C1 segment of cervical spinal cord (tissue), 14 donors: ENCODE results near the gene OR1L8.
"Not testable (repeated sequence)": the region's sequence is repeated elsewhere in the genome, so short reads cannot be mapped to it uniquely, and the experiment has no call there.

Experiments used
- DNase-seq, 14 donors: peaks; one replicate each; lab custom pipeline; 2025; lab: John Stamatoyannopoulos, UW

OR1L8 gene, protein sequence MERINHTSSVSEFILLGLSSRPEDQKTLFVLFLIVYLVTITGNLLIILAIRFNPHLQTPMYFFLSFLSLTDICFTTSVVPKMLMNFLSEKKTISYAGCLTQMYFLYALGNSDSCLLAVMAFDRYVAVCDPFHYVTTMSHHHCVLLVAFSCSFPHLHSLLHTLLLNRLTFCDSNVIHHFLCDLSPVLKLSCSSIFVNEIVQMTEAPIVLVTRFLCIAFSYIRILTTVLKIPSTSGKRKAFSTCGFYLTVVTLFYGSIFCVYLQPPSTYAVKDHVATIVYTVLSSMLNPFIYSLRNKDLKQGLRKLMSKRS

DNA sequence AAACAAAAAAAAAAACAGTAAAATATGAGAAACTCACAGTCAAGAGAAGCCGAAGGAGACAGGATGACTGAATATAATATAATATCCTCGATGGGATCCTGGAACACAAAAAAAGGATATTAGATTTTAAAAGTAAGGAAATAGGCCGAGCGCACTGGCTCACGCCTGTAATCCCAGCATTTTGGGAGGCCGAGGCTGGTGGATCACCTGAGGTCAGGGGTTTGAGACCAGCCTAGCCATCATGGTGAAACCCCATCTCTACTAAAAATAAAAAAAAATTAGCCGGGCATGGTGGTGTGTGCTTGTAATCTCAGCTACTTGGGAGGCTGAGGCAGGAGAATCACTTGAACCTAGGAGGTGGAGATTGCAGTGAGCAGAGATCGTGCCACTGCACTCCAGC, at the start of gene OR1L8:
Gene OR1L8, minus strand, starts transcription at position 101 of the 400 bp plus-strand sequence. CDS start 14,907 bp downstream, outside the sequence.
- DNase-seq, result not testable (repeated sequence)

DNA sequence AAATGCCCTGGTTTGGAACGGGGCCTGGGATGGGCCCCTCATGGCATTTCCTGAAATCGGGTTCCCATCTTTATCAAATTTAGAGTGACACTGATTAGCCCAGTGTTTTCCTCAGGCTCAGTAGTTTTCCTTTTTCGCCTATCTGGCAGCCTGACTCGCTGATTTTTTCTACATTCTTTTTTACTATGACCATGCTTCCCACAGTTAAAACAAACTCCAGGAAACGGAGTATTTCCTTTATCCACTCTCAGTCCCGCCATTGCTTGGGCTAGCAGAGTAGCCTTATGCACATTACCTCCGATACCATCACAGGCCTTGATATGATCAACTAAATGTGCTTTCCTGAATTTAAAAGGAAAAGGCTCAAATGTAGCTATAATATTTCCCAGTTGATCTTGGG, 36.8 kb upstream of the OR1L8 start:
- DNase-seq, result no peak

DNA sequence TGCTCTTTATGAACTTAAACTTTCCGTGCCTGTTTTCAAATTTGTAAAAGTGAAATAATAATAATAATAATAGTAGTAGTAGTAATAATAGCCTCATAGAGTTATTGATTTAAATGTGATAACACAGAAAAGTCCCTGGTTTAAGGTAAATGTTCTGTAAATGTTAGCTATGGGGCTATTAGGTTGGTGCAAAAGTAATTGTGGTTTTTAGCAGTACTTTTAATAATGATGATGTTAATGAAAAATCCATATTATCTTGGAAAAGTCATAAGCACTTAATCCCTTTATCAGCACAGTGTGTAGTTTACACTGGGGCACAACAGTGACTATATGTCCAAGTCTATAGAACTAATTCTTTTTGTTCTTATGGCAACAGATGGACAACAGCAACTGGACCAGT, 31.2 kb upstream of the OR1L8 start, which contains the start of gene OR1Q1:
Gene OR1Q1, plus strand, starts transcription at position 377 of the 400 bp plus-strand sequence. Its CDS starts 0 bp downstream, at position 377.
- DNase-seq, result no peak

DNA sequence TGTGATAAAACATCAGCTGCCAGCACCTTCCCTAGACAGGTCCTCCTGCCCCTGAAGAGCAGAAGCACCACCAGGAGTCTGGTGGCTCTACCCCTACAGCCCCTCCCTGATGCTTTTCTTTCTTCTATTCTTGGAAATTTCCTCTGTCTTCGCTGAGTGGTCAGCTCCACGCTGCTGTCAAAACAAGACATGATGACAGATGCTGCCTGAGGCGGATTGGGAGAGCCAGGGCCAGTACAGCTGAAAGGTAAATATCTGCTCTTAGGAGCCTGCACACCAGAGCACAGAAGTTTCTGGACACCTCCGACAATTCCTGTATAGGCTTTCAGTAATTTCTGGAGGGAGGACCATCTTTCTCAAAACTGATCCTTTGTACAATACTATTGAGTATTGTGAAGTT, 26.6 kb upstream of the OR1L8 start:
- DNase-seq, result no peak

DNA sequence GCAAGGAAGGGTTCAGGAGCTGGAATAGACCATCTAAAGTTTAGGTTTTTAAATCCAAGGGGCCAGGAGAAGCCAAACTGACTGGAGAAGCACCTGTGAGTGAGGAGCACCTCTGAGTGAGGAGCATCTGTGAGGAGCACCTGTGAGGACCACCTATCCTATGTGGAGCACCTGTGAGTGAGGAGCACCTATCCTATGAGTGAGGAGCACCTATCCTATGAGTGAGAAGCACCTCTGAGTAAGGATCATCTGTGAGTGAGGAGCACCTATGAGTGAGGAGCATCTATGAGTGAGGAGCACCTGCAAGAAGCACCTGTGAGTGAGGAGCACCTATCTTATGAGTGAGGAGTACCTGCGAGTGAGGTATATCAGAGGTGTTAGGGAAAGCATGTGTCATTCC, 23.4 kb upstream of the OR1L8 start:
- no peak for DNase-seq

DNA sequence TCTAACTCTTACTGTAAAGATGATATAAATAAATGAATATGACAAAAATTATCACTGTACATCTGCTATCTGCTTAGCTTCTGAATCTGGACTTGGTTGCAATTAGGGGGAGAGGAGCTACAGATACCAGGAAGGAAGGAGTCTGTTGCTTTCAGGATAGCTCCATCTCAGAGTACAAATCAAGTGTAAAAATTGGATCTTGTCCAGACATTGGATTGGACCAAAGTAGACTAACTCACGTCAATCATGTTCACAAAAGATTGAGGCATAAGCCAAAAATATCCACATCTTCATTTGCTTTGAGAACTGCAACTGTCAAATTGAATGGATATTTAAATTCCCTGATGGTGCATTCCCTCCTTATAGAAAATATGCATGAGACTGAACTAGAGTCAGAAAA, 22.5 kb upstream of the OR1L8 start:
- DNase-seq, result no peak

DNA sequence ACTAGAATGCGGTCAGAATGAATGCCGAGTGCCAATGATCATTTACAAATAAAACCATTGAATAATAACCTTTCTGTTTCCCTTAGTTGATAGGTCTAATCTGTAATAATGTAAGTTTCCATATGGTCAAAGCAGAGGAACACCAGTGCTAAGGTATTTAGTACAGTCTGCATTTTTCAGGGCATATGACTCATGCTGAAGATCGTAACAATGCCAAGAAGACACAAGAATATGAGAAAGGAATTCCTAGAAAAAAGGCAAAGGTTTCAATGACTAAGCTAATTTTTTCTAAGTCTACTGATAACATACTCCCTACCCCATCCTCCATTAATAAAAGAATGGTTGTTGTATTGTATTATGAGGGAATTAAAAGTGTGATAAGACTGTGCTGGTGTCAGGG, 2.8 kb downstream of the OR1L8 start:
- no peak for DNase-seq

DNA sequence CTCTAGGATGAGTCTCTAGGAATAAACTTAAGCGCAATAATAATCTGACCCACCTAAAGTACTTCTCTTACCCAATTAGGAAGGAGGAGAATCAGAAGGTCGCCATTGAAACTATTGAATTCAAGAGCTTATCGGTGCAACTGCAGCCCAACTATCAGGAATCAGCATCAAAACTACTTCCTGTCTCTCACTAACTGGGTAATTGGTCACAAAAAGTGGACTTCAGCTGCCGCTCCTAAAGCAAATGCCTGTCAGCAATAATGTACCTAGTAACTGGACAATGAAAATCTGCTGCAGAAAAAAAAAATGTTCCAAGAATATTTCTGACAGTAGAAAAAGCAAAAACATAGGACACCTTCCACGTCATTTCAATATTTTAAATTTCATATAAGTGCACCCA, 3.3 kb downstream of the OR1L8 start:
- no peak for DNase-seq

DNA sequence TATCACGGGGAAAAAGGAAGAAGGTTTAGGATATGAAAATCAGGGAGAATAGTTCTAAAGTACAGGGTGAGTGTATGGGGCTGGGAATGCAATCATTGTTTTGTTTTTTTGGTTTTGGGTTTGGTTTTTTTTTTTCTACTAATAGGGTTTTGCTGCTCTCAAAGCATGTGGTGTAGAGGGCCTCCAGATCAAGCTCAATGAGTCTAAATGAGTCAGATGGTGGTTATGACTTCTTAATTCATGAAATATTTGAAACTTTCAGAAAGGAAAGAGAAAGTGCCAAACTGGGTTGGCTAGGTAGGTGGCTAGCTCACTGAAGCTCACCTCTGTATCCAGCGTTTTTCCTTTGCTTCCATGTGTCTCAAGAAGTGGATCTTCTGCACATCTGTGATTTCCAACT, 10.7 kb downstream of the OR1L8 start:
- no peak for DNase-seq

DNA sequence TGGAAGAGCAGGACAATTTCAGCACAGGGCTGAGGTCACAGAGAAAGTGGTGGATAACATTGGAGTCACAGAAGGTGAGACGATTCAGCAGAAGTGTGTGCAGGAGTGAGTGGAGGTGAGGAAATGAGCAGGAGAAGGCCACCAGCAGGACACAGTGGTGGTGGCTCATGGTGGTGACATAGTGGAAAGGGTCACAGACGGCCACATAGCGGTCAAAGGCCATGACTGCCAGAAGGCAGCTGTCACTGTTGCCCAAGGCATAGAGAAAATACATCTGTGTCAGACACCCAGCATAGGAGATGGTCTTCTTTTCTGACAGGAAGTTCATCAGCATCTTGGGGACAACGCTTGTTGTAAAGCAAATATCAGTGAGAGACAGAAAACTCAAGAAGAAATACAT, 15.3 kb downstream of the OR1L8 start:
- DNase-seq, result no peak

DNA sequence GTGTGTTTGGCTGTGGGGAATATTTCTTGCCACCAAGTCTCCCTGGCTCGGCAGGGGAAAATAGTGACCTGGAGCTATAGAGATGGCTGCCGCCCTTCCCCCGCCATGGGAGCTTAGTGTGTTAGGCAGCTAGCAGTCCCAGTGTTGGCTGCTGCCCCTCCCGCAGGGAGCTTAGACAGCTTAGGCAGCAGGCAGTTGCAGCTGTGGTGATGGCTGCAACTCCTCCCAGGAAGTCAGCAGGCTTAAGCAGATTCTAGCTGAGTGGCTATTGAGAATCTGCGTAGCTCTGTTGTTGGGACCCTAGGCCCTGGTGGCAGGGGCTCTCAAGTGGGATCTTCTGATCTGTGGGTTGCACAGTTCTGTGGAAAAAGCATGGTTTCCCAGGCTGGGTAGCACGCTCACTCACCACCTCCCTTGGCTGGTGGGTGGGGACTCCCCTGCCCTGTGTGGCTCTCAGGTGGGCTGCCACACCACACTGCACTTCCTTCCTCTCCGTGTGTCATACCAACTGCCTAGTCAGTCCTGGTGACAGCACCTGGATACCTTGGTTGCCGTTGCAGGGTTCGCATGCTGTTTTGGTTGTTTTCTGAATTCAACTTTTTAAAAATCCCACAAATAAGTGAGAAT, 20.9 kb downstream of the OR1L8 start:
- no peak for DNase-seq

DNA sequence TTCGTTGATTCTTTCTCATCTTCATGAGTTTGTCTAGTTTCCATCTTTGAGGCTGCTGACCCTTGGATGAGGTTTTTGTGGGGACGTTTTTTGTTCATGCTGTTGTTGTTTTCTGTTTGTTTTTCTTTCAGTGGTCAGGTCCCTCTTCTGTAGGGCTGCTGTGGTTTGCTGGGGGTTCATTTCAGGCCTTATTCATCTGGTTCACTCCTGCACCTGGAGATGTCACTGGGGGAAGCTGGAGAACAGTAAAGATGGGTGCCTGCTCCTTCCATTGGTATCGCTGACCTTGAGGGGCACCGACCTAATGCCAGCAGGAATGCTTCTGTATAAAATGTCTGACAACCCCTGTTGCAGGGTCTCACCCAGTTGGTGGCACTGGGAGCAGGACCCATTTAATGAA, 21.7 kb downstream of the OR1L8 start:
- DNase-seq, result no peak

DNA sequence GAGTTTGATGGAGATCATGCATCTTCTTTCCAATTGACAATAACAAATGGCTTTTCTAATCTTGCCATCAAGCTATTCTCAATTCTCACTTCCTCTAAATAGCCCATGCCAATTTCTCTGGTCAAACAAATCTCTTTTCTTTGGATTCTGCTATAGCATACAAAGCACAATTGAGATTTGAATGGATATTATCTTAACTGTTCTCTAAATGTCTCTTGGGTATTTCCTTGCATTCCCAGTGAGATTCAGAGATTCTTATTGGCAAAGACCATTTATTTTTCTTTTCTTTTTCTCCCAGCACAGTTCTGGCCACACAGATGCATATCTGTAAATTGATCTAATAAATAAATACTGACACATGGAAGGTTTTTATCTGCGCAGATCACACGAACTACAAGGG, 30.4 kb downstream of the OR1L8 start, which contains the start of gene OR1N2:
Gene OR1N2, plus strand, starts transcription at position 301 of the 400 bp plus-strand sequence. CDS start 100 bp downstream, outside the sequence.
- no peak for DNase-seq

DNA sequence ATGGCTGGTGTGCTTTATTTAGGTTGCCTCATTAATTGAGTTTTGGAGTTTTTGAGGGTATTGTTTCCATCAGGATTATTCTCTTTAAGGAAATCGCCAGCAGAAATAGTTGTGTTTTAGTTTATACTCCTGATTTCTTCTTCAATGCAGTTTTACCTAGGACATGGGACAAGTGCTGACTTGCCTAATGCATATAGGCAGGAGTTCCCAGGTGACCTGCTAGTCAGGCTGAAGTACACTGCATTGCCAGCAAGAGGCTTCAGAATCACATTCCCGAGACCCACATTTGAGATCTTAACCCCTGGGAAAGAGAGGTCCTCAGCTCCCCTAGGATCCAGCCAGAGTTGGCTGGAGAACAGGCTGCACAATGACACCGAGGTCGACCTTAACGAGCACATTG, 31.8 kb downstream of the OR1L8 start:
- DNase-seq, result no peak

DNA sequence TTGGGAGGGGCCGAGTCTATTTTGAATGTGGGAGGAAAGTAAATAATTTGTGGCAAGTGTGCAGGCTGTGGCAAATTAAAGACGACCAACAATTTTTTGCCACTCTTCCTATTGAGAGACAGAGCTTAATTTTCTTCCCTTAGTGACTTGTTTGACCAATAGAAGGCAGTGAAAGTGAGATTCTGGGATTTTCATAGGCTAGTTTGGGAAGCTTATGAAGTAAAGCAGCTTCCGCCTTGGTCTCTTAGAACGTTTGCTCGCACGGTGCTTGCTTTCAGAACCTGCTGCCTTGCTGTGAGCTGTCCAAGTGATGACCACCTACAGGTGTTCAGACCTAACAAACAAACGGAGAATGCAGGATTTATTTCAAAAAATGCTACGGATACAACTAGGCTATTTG, 37.0 kb downstream of the OR1L8 start:
- DNase-seq, result no peak

DNA sequence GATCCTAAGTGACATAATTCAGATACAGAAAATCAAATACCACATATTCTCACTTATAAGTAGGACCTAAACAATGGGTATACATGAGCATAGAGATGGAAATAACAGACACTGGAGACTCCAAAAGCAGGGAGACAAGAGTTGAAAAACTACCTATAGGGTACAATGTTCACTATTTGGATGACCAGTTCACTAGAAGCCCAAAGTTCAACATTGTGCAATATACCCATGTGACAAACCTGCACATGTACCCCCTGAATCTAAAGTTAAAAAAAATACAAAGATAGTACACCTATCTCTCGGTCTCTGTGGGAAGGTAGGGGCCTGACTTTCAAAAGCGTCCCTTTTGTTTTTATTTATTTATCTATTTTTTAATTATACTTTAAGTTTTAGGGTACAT, 44.4 kb downstream of the OR1L8 start:
- no peak for DNase-seq

DNA sequence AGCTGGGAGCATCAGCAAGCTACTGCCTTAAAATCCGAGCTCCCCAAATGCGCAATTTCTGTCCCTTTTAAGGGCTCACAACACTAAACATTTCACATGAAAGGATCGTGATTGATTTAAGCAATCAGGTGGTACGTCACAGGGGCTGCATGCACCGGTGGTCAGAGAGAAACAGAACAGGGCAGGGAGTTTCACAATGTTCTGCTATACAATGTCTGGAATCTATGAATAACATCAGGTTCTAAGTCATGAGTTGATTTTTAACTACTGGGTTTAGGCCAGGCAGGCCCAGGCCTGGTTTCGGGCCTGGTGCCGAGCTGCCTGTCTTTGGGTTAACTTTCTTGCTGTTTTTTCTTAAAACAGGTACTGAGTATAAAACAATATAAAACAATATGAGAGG, 46.1 kb downstream of the OR1L8 start:
- DNase-seq, result not testable (repeated sequence)

DNA sequence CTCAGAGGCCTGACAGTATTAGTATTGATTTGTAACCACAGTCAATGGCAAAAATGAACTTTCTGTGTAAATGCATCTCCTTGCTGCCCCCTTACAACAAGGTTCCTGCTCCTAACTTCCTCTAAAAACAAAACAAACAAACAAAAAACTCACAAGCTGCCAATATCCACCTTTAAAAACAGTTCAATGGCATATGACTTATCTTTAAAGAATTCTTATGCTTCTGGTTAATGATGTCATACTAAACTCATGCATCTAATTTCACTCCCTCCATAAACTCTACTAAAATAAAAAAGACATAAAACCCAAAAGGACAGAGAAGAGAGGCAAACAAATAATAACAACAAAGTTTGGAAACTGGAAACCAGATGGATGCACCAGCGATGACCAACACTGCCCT, 47.0 kb downstream of the OR1L8 start:
- no peak for DNase-seq

DNA sequence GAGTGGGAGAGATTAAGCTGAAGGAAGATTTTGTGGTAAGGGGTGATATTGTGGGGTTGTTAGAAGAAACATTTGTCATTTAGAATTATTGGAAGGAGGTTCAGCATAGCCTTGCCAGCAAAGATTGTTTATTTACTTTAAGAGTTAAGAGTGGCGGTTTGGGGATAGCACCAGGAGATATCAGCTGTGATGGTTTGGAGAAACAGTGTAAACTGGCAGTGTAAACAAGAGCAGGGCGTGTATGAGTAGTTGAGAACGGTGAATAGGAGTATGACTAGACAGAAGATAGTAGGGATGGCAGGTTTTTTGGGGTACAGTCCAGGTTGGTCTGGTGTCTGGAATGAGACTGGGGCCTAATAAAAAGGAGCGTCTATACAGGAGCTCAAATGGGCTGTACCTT, 52.0 kb downstream of the OR1L8 start:
- DNase-seq, result not testable (repeated sequence)

DNA sequence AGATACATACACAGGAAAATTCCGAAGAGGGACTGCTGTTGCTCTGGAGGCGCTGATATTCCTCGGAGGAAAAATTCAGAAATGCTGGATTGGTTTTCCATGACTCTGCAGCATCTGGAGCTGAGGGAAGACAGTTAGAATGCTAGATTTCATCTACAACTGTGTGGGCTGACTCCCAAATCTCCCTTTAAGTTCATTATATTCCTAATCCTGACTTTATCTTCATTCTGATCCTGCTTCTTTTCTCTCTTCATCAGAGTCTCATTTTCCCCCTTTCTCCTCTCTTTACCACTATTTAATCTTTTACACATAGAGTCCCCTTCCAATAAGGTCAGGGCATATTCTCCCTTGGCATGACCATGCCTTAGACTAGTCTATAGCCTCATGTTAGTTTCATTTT, 56.0 kb downstream of the OR1L8 start, which contains the start of gene OR1N1:
Gene OR1N1, minus strand, starts transcription at position 101 of the 400 bp plus-strand sequence. Its CDS starts 0 bp downstream, at position 101.
- no peak for DNase-seq

DNA sequence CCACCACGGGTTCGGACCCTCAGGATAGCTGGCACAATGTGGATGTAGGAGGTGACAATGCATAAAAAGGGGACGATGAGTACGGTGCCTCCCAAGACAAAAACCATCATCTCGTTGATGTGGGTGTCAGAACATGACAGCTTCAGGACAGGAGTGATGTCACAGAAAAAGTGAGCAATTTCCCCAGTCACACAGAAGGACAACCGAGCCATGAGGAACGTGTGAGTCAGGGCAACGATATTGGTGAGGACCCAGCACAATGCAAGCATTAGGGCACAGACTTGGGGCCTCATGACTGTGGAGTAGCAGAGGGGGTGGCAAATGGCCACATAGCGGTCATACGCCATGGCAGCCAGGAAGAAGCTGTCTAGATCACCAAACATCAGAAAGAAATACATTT, 56.6 kb downstream of the OR1L8 start:
- no peak for DNase-seq

DNA sequence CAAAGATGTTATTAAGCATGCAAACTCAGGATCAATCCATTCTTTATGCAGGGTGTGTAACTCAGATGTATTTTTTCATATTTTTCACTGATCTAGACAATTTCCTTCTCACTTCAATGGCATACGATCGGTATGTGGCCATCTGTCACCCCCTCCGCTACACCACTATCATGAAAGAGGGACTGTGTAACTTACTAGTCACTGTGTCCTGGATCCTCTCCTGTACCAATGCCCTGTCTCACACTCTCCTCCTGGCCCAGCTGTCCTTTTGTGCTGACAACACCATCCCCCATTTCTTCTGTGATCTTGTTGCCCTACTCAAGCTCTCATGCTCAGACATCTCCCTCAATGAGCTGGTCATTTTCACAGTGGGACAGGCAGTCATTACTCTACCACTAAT, 63.8 kb downstream of the OR1L8 start:
- DNase-seq, result peak in 1 of 14 donors; percentile 49

DNA sequence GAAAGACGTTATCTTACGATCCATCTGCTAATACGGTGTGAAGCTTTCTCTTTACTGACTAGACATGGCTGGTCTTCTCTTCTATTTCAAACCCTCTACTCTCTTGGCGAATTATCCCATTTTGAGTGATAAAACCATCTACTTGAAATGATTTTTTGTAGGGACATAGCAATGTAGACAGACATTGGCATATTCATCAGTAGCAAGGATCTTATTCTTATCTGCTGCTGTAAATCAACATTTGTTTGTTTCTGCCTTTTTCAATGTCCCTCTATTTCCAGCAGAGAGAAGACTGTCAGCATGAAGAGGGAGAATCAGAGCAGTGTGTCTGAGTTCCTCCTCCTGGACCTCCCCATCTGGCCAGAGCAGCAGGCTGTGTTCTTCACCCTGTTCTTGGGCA, 64.3 kb downstream of the OR1L8 start, which contains the start of gene OR1J4:
Gene OR1J4, plus strand, starts transcription at position 301 of the 400 bp plus-strand sequence. Its CDS starts 0 bp downstream, at position 301.
- DNase-seq, result no peak
